Endothelial cell of umbilical vein (primary cell): ENCODE measurements around the gene USP49.

ENCODE experiments used
- EZH2 ChIP-seq: IDR thresholded peaks from 2 replicates; pipeline ENCODE4 v1.6.1; 2012; ENCODE audit warnings: borderline replicate concordance, low read depth, mild to moderate bottlenecking, moderate library complexity, low read length, inconsistent platforms; ENCODE audit not compliant: severe bottlenecking
- FOS ChIP-seq: IDR thresholded peaks from 2 replicates; pipeline ENCODE4 v1.6.1; 2011; ENCODE audit warnings: mild to moderate bottlenecking, low read length, moderate library complexity, borderline replicate concordance; ENCODE audit not compliant: insufficient read depth
- GATA2 ChIP-seq: IDR thresholded peaks from 2 replicates; pipeline ENCODE4 v1.7.0; 2011; ENCODE audit warnings: low read depth, mild to moderate bottlenecking, moderate library complexity, mixed read lengths, low read length; ENCODE audit not compliant: insufficient read length, insufficient read depth
- JUN ChIP-seq: IDR thresholded peaks from 2 replicates; pipeline ENCODE4 v1.6.1; 2011; ENCODE audit warnings: borderline replicate concordance, low read depth; ENCODE audit not compliant: insufficient read length, insufficient read depth
- MYC ChIP-seq: IDR thresholded peaks from one replicate; pipeline ENCODE4 v1.6.1; 2011; ENCODE audit warnings: mild to moderate bottlenecking, low read depth, low read length
- POLR2A ChIP-seq: IDR thresholded peaks from 2 replicates; pipeline ENCODE4 v1.6.1; 2012; ENCODE audit warnings: low read depth, mild to moderate bottlenecking, control low read depth, low read length
- POLR2AphosphoS5 ChIP-seq: IDR thresholded peaks from 2 replicates; pipeline ENCODE4 v1.6.1; 2012; ENCODE audit warnings: low read depth, mild to moderate bottlenecking, control low read depth, low read length, moderate library complexity; ENCODE audit not compliant: insufficient read depth
- TF ChIP-seq, protein P1 (sequence below), 2 donors: IDR thresholded peaks; 1 replicate in 1 of 2; 2 replicates in 1 of 2; pipeline ENCODE4 v1.5.1; 2011; ENCODE audit warnings: low read length in 2 of 2, mild to moderate bottlenecking in 2 of 2, moderate library complexity in 2 of 2, control low read depth in 1 of 2, inconsistent platforms in 1 of 2, low read depth in 1 of 2; ENCODE audit not compliant: insufficient read depth in 1 of 2; ENCODE audit errors: extremely low read depth in 1 of 2
- TF ChIP-seq, protein P2 (sequence below): IDR thresholded peaks from 2 replicates; pipeline ENCODE4 v1.6.1; 2011; ENCODE audit not compliant: insufficient read depth, insufficient read length

DNA sequence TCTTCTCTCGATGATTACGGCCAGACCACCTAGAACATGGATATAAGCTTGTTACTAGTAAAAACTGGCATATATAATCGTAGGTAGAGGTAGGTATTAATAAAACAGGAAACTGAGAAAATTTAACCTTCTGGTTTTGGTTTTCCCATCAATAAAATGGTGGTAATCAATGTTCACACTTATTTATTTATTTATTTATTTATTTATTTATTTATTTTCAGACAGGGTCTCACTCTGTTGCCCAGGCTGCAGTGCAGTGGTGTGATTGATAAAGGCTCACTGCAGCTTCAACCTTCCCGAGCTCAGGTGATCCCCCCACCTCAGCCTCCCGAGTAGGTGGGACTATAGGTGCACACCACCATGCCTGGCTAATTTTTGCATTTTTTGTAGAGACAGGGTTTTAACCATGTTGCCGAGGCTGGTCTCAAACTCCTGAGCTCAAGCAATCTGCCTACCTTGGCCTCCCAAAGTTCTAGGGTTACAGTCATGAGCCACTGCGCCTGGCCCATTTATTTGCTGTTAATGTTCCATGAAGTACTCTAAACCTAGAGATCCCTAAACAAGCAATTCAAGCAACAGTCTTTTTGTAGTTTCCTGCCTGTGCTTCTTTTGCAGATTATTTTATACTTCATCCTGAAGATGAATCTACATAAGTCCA, 96.1 kb downstream of the USP49 start:
- no peak for TF ChIP-seq GATA2
- TF ChIP-seq, protein P1, sequence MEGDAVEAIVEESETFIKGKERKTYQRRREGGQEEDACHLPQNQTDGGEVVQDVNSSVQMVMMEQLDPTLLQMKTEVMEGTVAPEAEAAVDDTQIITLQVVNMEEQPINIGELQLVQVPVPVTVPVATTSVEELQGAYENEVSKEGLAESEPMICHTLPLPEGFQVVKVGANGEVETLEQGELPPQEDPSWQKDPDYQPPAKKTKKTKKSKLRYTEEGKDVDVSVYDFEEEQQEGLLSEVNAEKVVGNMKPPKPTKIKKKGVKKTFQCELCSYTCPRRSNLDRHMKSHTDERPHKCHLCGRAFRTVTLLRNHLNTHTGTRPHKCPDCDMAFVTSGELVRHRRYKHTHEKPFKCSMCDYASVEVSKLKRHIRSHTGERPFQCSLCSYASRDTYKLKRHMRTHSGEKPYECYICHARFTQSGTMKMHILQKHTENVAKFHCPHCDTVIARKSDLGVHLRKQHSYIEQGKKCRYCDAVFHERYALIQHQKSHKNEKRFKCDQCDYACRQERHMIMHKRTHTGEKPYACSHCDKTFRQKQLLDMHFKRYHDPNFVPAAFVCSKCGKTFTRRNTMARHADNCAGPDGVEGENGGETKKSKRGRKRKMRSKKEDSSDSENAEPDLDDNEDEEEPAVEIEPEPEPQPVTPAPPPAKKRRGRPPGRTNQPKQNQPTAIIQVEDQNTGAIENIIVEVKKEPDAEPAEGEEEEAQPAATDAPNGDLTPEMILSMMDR (IDR thresholded peaks at IDR 0.05; ENCODE audit: extremely low read depth in 1 of 2, insufficient read depth in 1 of 2, low read depth in 1 of 2, low read length in 2 of 2): no peak
- TF ChIP-seq MYC: no peak
- TF ChIP-seq POLR2A: no peak
- TF ChIP-seq, protein P2, sequence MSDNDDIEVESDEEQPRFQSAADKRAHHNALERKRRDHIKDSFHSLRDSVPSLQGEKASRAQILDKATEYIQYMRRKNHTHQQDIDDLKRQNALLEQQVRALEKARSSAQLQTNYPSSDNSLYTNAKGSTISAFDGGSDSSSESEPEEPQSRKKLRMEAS: no peak
- TF ChIP-seq EZH2: no peak
- TF ChIP-seq POLR2AphosphoS5: no peak
- TF ChIP-seq JUN: no peak
- no peak for TF ChIP-seq FOS
